SK-N-SH treated with all-trans-retinoic acid at 6 μM for 48 hours (cell line): ENCODE data around the gene PHACTR4.

Source experiments
- ISL1 ChIP-seq: fragments of 250-450 bp; sonication (Bioruptor Pico); IDR thresholded peaks from 2 replicates; pipeline ENCODE4 v2.1.2; 2022; ENCODE audit warnings: mild to moderate bottlenecking, moderate library complexity
- PATZ1 ChIP-seq: fragments of 250-450 bp; sonication (Bioruptor Pico); IDR thresholded peaks from 2 replicates; pipeline ENCODE4 v1.8.0; 2020; ENCODE audit warnings: mild to moderate bottlenecking, moderate library complexity, borderline replicate concordance
- ZFP30 ChIP-seq: fragments of 450-650 bp; formaldehyde crosslinking; IDR thresholded peaks from 2 replicates; pipeline ENCODE4 v1.5.0; 2022; ENCODE audit warnings: mild to moderate bottlenecking, moderate library complexity

- no peak for TF ChIP-seq ZFP30 (CRISPR knock-in tag)
- no peak for TF ChIP-seq ISL1
- no peak for TF ChIP-seq PATZ1 (CRISPR knock-in tag)
These were observed 133.6 kb downstream of the PHACTR4 start for GRCh38 chr1:28503117-28503516.
